Psoas muscle (tissue), 8 donors: Measurements from ENCODE around the gene PRDM2. TPM values are rescaled to one million over a fixed set of nuclear protein-coding genes. Genes with fewer than 3 reads are reported as not detected.

Source experiments
- ATAC-seq, 4 donors: fragments of 200-7000 bp; cut with Tn5 transposase; one replicate each; pipeline ENCODE4 v1.9.1; 2020; ENCODE audit warnings: moderate library complexity in 3 of 4, mild to moderate bottlenecking in 2 of 4
- DNase-seq, 2 donors: peaks; one replicate each; pipeline ENCODE4 v3.0.0-alpha.2; 2020
- H3K27ac ChIP-seq: fragments of 200-600 bp; one replicate; pipeline ENCODE4 v1.8.0; 2022
- H3K27me3 ChIP-seq, 3 donors: fragments of 200-600 bp in 1 of 3; one replicate each; pipeline versions ENCODE4 v1.6.1 to v1.8.0; 2013 to 2022; ENCODE audit warnings: low read length in 2 of 3, mild to moderate bottlenecking in 2 of 3, moderate library complexity in 1 of 3; ENCODE audit not compliant: insufficient read depth in 3 of 3
- H3K36me3 ChIP-seq, 2 donors: fragments of 200-600 bp in 1 of 2; one replicate each; pipeline versions ENCODE4 v1.6.1 to v1.8.0; 2013 to 2022; ENCODE audit warnings: low read depth in 1 of 2, mild to moderate bottlenecking in 1 of 2, moderate library complexity in 1 of 2; ENCODE audit not compliant: insufficient read depth in 1 of 2
- H3K4me1 ChIP-seq: fragments of 200-600 bp; one replicate; pipeline ENCODE4 v1.8.0; 2022
- H3K4me3 ChIP-seq: fragments of 200-600 bp; one replicate; pipeline ENCODE4 v1.8.0; 2022; ENCODE audit warnings: mild to moderate bottlenecking
- H3K9me3 ChIP-seq: fragments of 200-600 bp; one replicate; pipeline ENCODE4 v1.8.0; 2022
- WGBS, 3 donors: extraction: QIAGEN DNeasy Blood & Tissue Kit; methylation state at CpG; one replicate each; pipeline versions ENCODE4 v1.1.6 to v1.1.7; 2013; 5-methylcytosine and 5-hydroxymethylcytosine counted together
- intact Hi-C, 2 donors: fragments of 100-400 bp; cut with DNase I; formaldehyde crosslinking; loops; one replicate each; pipeline versions ENCODE4 v1.11.0 to v1.14.2; 2022
- polyA plus RNA-seq, 3 donors: library from polyadenylated mRNA; stranded (reverse); fragments of 200-250 nt; gene quantifications; one replicate each; pipeline ENCODE4 v1.2.3, GENCODE V29; 2013
- total RNA-seq, 4 donors: library from RNA; stranded (reverse); fragmentation: NEBNext Ultra II Directional in 2 of 4; extraction: Animal tissue kit (Norgen Biotek cat#: 25700) in 2 of 4; gene quantifications; one replicate each; pipeline versions ENCODE4 v1.2.1 to v1.2.4, GENCODE V29; 2021 to 2023
- TF ChIP-seq, protein P1 (sequence below): fragments of 200-600 bp; IDR thresholded peaks from one replicate; pipeline ENCODE4 v1.8.0; 2022; ENCODE audit warnings: antibody characterized with exemption
- donor health status: healthy with polysubstance abuse.
- donor health status: DM: no; HTN: no; CAD: no; lungs with moderate emphysema.
- donor health status: Bipolar disorder and iron deficiency.
- donor health status: healthy.
- donor health status: DM: yes; HTN: yes; CAD: no.
- donor health status: DM: no; HTN: no; CAD: no.
- donor health status: DM: no; HTN: no; CAD: no.
- donor health status: DM: yes; HTN: yes; CAD: no.

Gene PRDM2
- total and polyA plus RNA-seq, 7 donors = 12.1 to 84.3 (median 44.3) TPM

DNA sequence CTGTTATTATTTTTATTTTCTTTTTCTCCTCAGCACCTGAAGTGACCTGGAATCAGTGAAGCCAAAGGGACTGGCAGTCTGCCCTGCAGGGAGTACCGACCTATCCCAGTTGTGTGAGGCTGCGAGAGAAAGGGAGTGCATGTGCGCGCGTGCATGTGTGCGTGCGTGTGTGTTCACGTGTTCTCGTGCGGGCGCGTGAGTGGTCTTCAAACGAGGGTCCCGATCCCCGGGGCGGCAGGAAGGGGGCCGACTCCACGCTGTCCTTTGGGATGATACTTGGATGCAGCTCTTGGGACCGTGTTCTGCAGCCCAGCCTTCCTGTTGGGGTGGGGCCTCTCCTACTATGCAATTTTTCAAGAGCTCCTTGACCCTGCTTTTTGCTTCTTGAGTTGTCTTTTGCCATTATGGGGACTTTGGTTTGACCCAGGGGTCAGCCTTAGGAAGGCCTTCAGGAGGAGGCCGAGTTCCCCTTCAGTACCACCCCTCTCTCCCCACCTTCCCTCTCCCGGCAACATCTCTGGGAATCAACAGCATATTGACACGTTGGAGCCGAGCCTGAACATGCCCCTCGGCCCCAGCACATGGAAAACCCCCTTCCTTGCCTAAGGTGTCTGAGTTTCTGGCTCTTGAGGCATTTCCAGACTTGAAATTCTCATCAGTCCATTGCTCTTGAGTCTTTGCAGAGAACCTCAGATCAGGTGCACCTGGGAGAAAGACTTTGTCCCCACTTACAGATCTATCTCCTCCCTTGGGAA, 123.3 kb downstream of the PRDM2 start:
- no peaks in the 10 kb centered on the region for H3K4me1 ChIP-seq
- intact Hi-C loops = loop anchor here in 1 of 2 donors (10.0 kb wide), 1 partner anchor 131 kb away; no protein-coding TSS in a partner anchor

DNA sequence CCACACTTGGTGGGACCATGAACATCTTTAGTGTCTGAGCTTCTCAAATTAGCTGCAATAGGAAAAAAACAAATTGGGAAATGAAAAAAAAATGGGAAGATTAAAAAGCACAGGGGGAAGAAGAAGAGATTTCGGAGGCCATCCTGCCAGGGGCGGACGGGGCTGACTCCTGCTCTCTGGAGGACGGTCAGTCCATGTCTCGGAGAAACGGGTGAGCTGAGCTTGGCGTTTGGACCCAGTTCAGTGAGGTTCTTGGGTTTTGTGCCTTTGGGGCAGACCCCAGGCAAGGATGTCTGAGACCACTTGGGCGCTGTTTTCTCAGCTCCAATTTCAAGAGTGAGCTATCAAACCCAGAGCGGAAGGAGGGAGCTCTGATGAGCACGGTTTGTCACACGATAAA, 123.9 kb downstream of the PRDM2 start:
- Histone ChIP-seq H3K4me1 (no peaks in the 10 kb centered on the region), H3K27me3 (no peaks in the 10 kb centered on the region), H3K9me3 (no peaks in the 10 kb centered on the region), H3K4me3 (no peak overlapping the region), H3K27ac (no peak overlapping the region), H3K36me3 (peaks cover 0 to 40% of the 10 kb centered on the region in 2 donors)
- TF ChIP-seq, protein P1, sequence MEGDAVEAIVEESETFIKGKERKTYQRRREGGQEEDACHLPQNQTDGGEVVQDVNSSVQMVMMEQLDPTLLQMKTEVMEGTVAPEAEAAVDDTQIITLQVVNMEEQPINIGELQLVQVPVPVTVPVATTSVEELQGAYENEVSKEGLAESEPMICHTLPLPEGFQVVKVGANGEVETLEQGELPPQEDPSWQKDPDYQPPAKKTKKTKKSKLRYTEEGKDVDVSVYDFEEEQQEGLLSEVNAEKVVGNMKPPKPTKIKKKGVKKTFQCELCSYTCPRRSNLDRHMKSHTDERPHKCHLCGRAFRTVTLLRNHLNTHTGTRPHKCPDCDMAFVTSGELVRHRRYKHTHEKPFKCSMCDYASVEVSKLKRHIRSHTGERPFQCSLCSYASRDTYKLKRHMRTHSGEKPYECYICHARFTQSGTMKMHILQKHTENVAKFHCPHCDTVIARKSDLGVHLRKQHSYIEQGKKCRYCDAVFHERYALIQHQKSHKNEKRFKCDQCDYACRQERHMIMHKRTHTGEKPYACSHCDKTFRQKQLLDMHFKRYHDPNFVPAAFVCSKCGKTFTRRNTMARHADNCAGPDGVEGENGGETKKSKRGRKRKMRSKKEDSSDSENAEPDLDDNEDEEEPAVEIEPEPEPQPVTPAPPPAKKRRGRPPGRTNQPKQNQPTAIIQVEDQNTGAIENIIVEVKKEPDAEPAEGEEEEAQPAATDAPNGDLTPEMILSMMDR = no peak
- ATAC-seq = no peak
- DNase-seq = no peak
- WGBS, 3 donors = 84 to 93% (median 85%) methylated on average over 11 of the region's 11 CpGs
- intact Hi-C loops = loop anchor here in 1 of 2 donors (10.0 kb wide), 1 partner anchor 131 kb away; no protein-coding TSS in a partner anchor

More for the DNA sequence above, 123.3 kb downstream of the PRDM2 start:
- ATAC-seq = no peak
- Histone ChIP-seq H3K27ac (no peak overlapping the region), H3K9me3 (no peaks in the 10 kb centered on the region), H3K36me3 (peaks cover 0 to 42% of the 10 kb centered on the region in 2 donors), H3K27me3 (no peaks in the 10 kb centered on the region), H3K4me3 (no peak overlapping the region)
- TF ChIP-seq, protein P1 = no peak
- 85 to 95% (median 94%) methylated on average over 24 of the region's 24 CpGs for WGBS, 3 donors
- no peak for DNase-seq

DNA sequence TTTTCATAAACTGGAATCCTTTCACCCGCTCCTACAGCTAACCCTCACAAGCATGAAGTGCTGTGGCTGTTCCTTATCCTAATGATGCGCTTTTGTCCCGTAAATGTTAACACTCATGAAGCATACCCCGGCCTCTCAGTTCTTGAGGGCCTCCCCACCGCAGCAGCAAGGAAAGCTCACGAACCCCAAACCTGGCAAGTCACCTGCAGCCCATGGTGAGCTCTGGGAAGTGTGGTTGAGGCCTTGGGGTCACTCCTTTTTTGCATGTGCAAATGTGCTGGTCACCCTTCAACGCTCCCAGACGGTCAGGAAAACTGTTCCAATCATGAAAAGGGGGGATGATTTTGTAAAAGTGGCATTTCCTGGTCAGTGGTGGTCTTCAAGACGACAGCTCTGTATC, 124.6 kb downstream of the PRDM2 start:
- ATAC-seq = no peak
- Histone ChIP-seq H3K27me3 (no peaks in the 10 kb centered on the region), H3K4me1 (no peaks in the 10 kb centered on the region), H3K9me3 (no peaks in the 10 kb centered on the region), H3K36me3 (peaks cover 0 to 33% of the 10 kb centered on the region in 2 donors), H3K27ac (no peak overlapping the region), H3K4me3 (no peak overlapping the region)
- WGBS, 3 donors = 92 to 95% (median 94%) methylated on average over 9 of the region's 9 CpGs
- intact Hi-C loops = loop anchor here in 1 of 2 donors (5.0 to 10.0 kb wide), 2 partner anchors 130 to 157 kb away; no protein-coding TSS in a partner anchor
- no peak for DNase-seq
- TF ChIP-seq, protein P1 = no peak

DNA sequence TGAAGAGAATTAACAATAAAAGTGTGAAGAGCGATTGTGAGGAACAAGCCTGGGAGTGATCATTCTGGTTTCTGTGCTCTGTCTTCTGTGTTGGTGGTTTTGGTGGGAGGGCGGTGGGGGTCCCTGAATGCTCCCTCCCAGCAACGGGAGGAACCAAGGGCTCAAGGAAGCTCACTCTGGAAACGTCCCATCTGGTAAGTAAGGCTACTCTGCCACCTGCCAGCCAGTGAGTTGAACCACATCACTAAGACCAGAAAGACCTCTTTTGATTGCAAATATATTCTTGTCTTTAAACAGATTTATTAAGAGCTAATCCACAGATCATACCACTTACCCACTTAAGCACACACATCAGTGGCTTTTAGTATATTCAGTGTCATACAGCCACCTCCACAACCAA, 125.0 kb downstream of the PRDM2 start:
- WGBS, 3 donors = 72 to 89% (median 74%) methylated on average over 4 of the region's 4 CpGs
- Histone ChIP-seq H3K36me3 (peaks cover 0 to 29% of the 10 kb centered on the region in 2 donors), H3K4me3 (no peak overlapping the region), H3K9me3 (no peaks in the 10 kb centered on the region), H3K27ac (no peak overlapping the region), H3K4me1 (no peaks in the 10 kb centered on the region), H3K27me3 (no peaks in the 10 kb centered on the region)
- ATAC-seq = no peak
- TF ChIP-seq, protein P1 = no peak
- no peak for DNase-seq
- intact Hi-C loops = loop anchor here in 1 of 2 donors (5.0 to 10.0 kb wide), 2 partner anchors 130 to 158 kb away; no protein-coding TSS in a partner anchor
